DMS153 treated with DMSO at 0.1 percent for 48 hours (cell line): ENCODE data around the gene KRTAP10-9.
"Not testable (repeated sequence)": the region's sequence is repeated elsewhere in the genome, so short reads cannot be mapped to it uniquely, and the experiment has no call there.

Experiments used
- DNase-seq: peaks from one replicate; lab custom pipeline; 2025; ENCODE audit not compliant: unreplicated experiment; lab: John Stamatoyannopoulos, UW

Gene KRTAP10-9

GRCh38 chr21:44626673-44627143, at the start of gene KRTAP10-9:
Gene KRTAP10-9, plus strand, starts transcription at chr21:44627093. Its CDS starts 79 bp downstream, at chr21:44627172.
- DNase-seq, result no peak

- DNase-seq, result no peak
Observed at GRCh38 chr21:44578371-44579055, 48.4 kb upstream of the KRTAP10-9 start.

- no peak for DNase-seq
Observed at GRCh38 chr21:44579056-44579832, 47.6 kb upstream of the KRTAP10-9 start.

- no peak for DNase-seq
Observed at GRCh38 chr21:44579833-44580144, 47.1 kb upstream of the KRTAP10-9 start.

GRCh38 chr21:44580231-44580821, 46.6 kb upstream of the KRTAP10-9 start, which contains the start of gene KRTAP10-5:
Gene KRTAP10-5, minus strand, starts transcription at chr21:44580604. Its CDS starts 26 bp downstream, at chr21:44580578.
- not testable (repeated sequence) for DNase-seq

- no peak for DNase-seq
Observed at GRCh38 chr21:44581158-44581557, 45.7 kb upstream of the KRTAP10-9 start.

- DNase-seq, result no peak
Observed at GRCh38 chr21:44582055-44582454, 44.8 kb upstream of the KRTAP10-9 start.

- no peak for DNase-seq
Observed at GRCh38 chr21:44583089-44583799, 43.6 kb upstream of the KRTAP10-9 start.

- no peak for DNase-seq
Observed at GRCh38 chr21:44583800-44584147, 43.1 kb upstream of the KRTAP10-9 start.

- no peak for DNase-seq
Observed at GRCh38 chr21:44585892-44586291, 41.0 kb upstream of the KRTAP10-9 start.

- no peak for DNase-seq
Observed at GRCh38 chr21:44589094-44589493, 37.8 kb upstream of the KRTAP10-9 start.

- DNase-seq, result no peak
Observed at GRCh38 chr21:44589586-44590305, 37.1 kb upstream of the KRTAP10-9 start.

GRCh38 chr21:44590311-44590721, 36.6 kb upstream of the KRTAP10-9 start:
- DNase-seq, result no peak

- not testable (repeated sequence) for DNase-seq
Observed at GRCh38 chr21:44590897-44591800, 35.7 kb upstream of the KRTAP10-9 start.

GRCh38 chr21:44591801-44592130, 35.1 kb upstream of the KRTAP10-9 start:
- not testable (repeated sequence) for DNase-seq

- DNase-seq, result no peak
Observed at GRCh38 chr21:44592446-44593311, 34.2 kb upstream of the KRTAP10-9 start, which contains the start of gene KRTAP10-6. Gene KRTAP10-6, minus strand, starts transcription at chr21:44592505. Its CDS starts 21 bp downstream, at chr21:44592484.

- DNase-seq, result no peak
Observed at GRCh38 chr21:44593598-44594405, 33.1 kb upstream of the KRTAP10-9 start.

- DNase-seq, result no peak
Observed at GRCh38 chr21:44594406-44594916, 32.4 kb upstream of the KRTAP10-9 start.
